Activated CD4-positive, alpha-beta T cell treated with anti-CD3 and anti-CD28 coated beads for 1 hour (primary cell): ENCODE data around the gene SP140L.
"Not testable (repeated sequence)": the region's sequence is repeated elsewhere in the genome, so short reads cannot be mapped to it uniquely, and the experiment has no call there.

Experiments
- DNase-seq: peaks from one replicate; pipeline ENCODE4 v3.0.0-alpha.2; 2020

SP140L gene

DNA sequence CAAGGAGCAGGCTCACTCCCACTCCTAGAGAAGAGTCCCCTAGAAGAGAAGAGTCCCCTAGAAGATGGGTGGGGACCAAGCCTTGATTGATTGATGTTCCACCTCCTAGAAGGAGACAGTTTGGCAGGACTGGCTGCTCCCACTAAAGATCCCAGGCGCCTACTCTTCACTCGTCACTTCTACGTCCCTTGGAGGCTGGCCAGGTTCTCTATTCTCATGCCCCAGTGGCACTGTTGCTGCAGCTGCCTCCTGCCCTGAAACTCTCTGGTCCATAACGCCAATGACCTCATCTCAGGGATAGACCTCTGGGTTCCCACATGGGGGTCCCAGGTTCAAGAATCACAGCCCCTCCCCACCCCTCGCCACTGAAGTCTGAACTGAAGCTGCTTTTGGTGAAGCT lies 2.5 kb upstream of the SP140L start:
- DNase-seq = no peak

DNA sequence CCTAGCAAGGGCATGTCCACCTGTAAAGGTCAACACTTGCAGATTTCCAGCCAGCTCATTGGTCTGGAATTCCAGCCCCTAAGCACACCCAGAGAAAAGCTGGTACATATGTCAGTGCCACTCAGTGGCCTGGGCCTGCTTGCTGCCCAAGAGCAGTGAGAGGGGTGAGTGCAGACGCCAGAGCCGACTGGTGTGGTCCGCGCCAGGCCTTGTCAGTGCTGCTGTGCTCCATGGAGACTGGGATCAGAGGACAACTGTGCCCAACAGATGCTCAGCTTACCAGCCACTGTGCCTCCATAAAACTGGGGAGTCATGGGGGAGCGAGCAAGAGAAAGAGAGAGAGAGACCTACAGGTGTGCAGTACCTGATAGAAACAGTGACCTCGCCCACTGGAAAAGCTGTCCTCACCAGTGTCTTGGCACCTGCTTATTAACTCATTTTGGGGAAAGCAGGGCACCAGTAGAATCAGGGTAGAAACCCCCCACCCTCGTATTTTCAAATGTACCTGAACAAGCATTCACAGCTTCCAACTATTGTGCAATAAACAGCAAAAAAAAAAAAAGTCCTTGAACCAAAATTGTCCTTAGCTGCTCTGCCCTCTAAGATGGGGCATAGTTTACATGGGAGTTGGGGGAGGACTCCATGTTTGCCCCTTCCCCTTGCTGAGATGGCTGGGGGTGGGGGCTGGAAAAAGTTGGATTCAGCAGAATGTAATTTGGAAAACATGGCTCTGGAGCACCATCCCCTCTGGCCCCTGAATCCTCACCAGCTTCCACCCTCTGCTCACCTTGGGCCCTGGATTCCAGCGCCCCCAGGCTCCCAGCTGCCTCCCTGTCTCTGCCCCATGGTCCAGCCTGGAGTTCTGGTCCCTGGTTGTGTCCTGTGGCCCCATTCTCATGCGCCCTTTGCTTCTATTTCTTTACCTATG lies 1.4 kb upstream of the SP140L start:
- DNase-seq = no peak

DNA sequence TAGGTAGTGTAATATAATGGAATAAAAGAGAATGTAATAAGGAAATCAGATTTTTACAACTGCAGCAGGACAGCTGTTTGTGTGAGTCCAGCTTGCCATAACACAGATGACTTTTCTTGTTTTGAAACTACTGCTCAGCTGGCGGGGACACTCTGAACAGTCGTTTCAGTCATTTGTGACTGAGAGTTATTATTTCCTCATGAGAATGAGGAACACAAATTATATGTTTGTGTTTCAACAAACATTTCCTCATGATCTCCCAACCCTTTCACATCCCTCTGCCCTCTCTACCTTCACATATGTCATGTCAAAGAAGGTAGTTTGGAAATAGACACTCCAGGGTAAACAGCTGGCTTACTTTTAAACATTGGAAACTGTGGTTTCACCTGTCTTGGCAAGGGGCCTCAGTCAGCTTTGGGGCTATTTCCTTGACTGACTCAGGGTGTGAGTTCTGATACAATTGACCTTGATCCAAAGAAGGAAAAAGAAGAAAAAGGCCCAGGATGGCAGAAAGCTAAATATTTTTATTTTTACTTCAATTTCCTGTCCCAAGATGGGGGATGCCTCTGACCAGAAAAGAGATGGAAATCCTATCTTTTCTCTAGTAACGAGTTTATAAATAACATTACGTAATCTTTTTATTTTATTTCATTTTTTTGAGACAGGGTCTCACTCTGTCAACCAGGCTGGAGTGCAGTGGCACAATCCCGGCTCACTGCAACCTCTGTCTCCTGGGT lies 593 bp downstream of the SP140L start:
- no peak for DNase-seq

DNA sequence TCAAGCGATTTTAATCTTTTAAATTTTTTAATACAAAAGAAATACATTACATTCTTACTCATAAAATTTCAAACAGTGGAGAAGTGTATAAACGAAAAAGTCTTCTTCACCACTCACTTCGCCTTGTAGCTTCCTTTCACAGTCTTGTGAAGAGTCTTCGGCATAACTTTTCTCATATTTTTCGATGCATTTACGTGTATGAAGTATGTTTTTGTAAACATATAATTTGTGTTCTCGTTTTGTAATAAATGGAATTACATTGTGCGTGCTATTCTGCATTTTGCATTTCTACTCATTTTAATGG lies 1.1 kb downstream of the SP140L start:
- no peak for DNase-seq

DNA sequence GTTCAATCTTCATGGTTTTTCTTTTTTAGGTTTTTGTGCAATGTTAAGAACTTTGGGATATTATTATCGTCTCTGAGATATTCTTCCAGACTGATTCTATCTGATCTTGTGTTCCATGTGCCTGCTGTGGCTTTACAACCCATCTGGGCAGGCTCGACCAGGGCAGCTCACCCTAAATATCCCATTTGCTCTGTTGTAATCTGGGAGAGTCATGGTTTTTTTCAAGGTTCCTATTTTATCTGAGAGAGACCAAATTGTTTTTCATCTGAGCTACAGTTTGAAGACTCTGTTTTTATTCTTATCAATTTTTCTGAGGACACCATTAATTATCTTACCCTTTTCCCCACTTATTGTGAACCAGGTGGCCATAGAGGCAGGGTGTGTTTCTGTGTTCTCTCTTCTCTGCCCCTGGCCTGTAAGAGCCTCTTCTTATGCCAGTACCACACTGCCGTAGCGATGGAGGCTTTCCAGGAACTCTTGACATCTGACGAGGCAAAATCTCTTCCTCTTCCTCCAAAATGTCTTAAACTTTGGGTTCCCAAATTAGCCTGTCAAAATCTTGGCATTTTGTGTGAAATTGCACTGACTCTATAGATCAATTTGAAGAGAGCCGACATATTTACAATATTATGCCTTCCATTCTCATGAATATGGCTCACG lies 3.1 kb downstream of the SP140L start:
- DNase-seq = no peak

DNA sequence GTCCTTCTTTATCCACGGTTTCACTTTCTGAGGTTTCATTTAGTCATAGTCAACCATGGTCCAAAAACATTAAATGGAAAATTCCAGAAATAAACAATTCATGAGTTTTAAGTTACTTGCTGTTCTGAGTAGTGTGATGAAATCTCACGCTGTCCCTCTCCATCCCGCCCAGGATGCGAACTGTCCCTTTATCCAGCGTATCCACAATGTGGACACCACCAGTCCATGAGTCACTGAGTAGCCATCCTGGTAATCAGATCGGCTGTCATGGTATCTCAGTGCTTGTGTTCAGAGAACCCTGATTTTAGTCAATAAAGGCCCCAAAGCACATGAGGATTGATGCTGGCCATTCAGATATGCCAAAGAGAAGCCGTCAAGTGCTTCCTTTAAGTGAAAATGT lies 3.7 kb downstream of the SP140L start:
- no peak for DNase-seq

DNA sequence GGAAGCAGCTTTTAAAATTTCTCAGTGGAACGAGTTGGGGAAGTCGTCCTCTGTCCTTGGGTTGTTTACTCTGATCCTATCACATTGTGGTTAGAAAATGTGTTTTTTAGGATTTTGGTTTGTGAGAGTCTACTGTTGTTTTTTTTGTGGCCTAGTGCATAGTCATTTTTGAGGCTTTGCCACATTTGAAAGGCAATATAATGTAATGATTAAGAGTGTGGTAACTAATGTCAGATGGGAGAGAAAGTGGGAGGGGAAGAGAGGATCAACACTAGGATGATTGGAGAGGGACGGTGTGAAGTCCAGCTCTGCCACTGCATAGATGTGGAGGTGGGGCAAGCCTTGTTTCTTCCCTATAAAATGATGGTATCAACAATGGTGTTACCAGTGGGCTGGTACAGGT lies 8.5 kb downstream of the SP140L start:
- DNase-seq = no peak

DNA sequence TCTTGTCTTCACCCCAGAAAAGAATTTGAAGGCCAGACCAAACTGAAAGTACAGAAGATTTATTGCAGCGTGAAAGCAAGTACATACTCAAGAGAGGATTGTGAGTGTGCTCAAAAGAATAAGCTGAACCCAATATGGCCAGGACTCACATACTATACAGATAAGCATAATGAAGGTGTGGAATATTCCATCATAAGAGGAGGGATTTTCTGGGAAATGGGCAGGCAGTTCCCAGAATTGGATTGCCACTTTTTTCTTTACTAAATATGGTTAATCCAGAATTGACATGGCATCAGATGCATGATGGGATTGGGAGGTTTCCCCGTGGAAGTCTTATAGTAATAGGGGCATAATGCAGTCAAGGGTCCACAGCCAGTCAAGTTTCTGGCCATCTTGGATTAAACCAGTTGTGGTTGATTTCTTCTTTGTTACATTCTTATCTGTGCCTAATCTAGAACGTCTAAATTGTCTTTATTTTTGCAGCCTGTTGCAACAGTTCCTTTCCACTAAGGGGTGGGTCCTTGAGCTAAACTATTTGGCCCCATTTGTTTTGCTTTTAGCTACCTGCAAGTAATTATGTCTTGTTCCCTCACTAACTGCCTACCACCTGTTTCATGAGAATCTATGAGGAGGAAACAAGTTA lies 9.0 kb downstream of the SP140L start:
- no peak for DNase-seq

DNA sequence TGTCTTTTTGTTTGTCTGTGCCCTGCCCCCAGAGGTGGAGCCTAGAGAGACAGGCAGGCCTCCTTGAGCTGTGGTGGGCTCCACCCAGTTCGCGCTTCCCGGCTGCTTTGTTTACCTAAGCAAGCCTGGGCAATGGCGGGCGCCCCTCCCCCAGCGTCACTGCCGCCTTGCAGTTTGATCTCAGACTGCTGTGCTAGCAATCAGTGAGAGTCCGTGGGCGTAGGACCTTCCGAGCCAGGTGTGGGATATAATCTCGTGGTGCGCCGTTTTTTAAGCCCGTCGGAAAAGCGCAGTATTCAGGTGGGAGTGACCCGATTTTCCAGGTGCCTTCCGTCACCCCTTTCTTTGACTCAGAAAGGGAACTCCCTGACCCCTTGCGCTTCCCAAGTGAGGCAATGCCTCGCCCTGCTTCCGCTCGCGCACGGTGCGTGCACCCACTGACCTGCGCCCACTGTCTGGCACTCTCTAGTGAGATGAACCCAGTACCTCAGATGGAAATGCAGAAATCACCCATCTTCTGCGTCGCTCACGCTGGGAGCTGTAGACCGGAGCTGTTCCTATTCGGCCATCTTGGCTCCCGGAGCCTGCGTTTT lies 15.0 kb downstream of the SP140L start:
- not testable (repeated sequence) for DNase-seq

DNA sequence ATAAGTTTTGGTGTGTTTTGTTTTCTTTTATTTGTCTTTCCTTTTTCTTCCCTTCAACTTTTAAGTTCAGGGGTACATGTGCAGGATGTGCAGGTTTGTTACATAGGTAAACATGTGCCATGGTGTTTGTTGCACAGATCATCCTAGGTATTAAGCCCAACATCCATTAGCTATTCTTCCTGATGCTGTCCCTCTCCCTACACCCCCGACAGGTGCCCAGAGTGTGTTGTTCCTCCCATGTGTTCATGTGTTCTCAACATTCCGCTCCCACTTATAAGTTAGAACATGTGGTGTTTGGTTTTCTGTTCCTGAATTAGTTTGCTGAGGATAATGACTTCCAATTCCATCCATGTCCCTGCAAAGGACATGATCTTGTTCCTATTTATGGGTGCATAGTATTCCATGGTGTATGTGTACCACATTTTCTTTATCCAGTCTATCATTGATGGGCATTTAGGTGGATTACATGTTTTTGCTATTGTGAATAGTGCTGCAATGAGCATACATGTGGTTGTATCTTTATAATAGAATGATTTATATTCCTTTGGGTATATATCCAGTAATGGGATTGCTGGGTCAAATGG lies 16.1 kb downstream of the SP140L start:
- not testable (repeated sequence) for DNase-seq

DNA sequence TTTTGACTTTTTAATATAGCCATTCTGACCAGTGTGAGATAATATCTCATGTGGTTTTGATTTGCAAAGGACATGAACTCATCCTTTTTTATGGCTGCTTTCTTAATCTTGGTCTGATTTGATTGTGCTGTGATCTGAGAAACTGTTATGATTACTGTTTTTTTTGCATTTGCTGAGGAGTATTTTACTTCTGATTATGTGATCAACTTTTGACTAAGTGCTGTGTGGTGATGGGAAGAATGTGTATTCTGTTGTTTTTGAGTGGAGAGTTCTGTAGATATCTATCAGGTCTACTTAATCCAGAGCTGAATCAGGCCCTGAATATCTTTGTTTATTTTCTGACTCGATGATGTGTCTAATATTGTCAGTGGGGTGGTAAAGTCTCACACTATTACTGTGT lies 16.8 kb downstream of the SP140L start:
- no peak for DNase-seq

DNA sequence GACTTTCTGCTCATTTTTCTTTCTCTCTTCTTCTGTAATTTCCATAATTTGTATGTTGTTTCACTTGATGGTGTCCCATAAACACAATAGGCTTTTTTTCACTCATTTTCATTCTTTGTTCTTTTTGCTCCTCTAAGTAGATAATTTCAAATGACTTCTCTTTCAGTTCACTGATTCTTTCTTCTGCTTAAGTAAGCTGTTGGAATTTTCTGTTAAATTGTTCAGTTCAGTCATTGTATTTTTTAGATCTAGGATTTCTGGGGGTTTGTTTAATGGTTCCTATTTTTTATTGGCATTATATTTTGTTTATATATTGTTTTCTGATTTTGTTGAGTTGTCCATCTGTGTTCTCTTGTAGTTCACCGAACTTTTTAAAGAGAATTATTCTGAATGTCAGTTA lies 19.5 kb downstream of the SP140L start:
- DNase-seq = no peak

DNA sequence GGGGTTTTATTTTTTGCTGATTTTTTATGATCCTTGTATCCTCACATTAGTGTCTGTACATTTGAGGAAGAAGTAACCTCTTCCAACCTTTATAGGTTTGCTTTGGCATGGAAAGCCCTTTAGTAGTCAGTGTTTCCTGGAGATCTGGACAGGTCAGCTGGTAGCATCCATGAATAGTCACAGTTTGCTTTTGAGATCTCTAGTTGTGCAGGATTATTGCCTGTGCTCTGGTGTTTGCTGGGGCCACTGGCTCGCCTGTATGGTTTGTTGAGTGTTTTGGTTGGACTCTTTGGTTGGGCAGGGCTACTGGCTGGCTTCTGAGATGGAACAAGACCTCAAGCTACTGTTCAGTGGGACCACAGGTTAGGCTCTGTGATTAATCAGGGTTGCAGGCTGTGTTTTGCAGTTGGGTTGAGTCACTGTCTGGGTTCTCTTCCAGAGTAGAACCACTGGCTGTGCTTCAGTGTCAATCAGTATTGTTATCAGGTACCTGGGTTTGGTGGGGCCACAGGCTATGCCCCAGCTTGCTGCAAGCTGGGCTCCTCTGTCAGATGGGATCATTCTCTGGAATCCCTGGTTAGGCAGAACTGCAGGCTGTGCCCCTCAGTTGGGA lies 20.0 kb downstream of the SP140L start:
- DNase-seq = no peak

DNA sequence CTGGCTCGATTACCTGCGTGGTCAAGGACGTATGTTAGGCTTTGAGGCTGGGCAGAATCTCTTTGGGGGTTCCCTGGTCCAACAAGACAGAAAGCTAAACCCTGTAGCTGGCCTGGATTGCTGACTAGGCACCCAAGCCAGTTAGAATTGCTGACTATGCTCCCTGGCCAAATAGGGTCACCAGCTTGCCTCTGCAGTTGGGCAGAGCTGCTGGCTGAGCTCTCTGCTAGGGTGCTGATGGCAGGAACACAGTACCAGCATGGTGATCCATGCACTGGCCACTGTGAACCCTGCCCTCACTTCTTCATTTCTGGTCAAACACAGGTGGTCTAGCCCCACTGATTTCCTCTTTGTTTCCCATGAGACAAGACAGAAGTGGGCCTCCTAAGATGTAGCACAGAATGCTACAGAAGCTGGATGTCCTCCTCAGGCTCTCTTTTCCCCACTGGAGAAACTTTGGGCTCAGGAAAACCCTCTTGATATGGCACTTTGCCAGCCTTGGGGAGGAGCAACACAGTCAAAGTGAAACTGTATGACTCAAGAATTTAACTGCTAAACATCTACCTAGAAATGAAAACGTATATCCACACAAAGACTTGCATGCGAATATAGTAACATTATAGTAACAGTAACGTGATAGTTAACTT lies 20.8 kb downstream of the SP140L start:
- no peak for DNase-seq

DNA sequence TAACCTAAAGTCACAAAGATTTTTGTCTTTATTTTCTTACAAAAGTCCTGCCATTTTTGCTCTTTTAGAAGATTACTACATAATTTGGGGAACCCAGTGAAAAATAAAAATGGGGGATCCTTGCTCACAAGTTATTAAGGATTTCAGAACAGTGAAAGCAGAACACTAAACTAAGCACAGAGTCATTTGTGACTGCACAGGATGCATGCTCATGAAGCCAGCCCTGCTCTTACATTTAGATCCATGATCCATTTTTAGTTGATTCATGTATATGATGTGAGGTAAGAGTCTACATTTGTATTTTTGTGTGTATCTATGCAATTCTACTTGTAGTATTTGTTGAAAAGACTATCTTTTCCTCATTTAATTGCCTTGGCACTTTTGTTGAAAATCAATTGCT lies 21.8 kb downstream of the SP140L start:
- DNase-seq = no peak

DNA sequence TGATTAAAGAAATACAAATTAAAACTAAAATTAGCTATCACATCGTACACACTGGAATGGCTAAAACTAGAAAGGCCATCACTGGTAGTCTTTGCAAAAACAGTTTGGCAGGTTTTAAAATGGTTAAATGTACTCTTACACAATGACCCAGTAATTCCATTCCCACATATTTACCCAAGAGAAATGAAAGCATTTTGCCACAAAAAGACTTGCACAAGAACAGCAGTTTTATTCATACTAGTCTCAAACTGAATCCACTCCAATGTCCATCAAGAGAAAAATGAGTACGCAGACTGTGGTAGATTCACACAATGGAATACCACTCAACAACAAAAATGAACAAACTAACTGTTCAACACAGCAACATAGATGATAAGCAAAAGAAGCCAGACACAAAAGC lies 29.1 kb downstream of the SP140L start:
- no peak for DNase-seq

DNA sequence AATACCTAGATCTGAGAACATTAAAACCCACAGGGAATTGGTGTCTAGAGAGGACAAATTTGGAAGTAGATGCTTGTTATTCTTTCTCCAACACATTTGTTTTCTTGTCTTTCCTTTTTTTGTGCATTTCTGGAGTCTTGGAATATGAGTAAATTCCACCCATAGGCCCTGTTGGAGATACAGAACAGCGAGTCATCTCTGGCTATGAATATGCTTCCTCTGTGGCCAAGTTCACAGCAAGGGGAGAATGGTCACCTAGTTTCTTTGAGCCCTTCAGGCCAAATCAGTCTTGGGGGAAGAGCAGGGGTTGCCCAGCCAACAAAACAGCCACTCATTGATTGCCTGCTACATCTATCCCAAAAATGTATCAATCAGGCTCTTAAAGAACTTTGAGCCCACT lies 31.3 kb downstream of the SP140L start:
- DNase-seq = no peak

DNA sequence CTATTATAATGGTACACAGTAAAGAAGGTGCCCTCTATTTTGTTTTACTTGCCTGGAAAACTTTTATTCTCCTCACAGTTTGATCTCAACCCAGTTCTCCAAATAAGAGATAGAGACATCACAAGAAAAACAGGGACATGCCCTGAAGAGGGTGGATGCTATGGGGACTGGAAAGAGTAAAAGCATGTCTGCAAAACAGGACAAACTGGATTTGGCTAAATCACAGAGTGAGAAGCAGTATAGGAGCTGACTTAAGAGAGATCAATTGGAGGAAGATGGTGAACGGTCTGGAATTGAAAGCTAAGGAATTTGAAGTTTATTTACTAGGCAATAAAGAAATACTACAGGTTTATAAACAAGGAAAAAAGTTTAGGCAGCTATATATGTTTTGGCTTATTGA lies 33.0 kb downstream of the SP140L start:
- no peak for DNase-seq

DNA sequence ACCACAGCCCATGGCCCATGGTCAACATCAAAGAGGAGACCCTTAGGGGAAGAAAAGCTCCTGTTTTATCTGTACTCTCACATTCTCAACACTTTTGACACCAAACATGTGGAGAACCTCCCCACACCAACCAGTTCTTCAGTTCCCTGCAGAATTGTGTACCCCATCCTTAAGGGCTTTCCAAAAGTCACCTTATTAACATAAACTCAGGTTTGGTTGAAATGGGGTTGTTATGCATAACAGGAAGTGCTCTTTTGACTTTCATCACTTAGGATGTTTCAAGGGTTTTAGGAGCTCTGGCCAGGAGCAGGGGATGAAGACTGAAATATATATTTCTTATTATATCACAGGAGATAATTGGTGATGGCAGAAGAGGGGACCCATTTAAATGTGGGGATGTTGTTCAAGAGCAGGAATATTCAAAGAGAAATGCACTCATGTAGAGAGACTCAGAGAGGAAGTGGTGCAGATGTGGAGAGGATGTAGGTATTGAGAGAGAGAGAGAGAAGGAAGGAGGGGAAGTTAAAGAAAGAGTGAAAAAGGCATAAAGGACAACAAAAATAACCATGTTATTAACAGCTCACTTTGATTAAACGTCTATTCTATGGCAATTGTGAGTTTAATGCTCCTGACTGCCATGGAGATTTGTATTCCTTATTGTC lies 35.2 kb downstream of the SP140L start:
- DNase-seq = no peak

DNA sequence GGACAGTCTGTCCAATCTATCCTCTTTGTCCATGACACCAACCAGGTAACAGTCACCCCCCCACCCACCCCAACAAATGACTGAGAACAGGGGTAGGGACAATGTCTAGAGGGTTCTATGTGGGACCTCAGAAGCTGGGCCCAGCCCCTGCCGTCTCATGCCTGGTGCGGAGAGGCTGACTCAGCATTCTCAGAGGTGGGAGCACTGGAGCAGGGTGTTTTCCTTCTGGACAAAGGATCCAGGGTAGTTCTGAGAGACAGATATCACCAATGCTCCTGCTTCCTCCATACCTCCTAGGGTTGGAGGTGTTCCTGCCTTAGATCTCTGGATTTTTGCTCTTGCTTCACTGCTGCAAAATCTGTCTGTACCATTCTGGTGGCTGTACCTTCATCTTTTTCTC lies 55.1 kb downstream of the SP140L start:
- no peak for DNase-seq

DNA sequence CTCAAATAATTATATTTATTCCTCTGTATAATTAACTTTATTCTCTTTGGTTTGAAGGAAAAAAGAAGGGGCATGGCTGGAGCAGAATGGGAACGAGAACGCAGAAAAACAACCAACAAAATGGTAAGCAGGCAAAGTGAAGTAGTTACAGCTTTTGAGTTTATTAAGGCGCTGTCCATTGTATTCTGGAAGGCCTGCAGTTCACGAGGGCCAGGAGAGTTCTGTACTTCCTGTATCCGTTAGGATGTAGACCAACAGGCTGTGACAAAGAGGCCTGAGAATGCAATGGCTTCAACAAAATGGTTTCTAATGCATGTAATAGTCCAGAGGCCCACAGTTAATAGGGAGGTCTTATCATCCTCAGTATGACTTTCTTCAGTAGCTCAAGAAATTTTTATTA lies 56.5 kb downstream of the SP140L start:
- DNase-seq = no peak
